PC-3 (cell line): ENCODE measurements around the gene UCP2. TPM values are rescaled to one million over a fixed set of nuclear protein-coding genes. Genes with fewer than 3 reads are reported as not detected.

Source experiments
- ATAC-seq: fragments of 200-7000 bp; cut with Tn5 transposase; 2 replicates; pipeline ENCODE4 v1.9.1; 2020; ENCODE audit warnings: mild to moderate bottlenecking, moderate library complexity
- BruUV-seq: library from RNA; stranded (reverse); fragments of 400-500 nt; replicated peaks from 2 replicates; lab custom pipeline; 2021; lab: Mats Ljungman, UMichigan
- CTCF ChIA-PET: fragments of 300-600 bp; sonication (Branson Sonifier 250); formaldehyde crosslinking; loops from one replicate; lab custom pipeline; 2022; ENCODE audit warnings: antibody characterized with exemption; lab: Charles Lee
- POLR2A ChIA-PET: fragments of 300-600 bp; sonication (Branson Sonifier 250); formaldehyde crosslinking; loops from one replicate; lab custom pipeline; 2022; ENCODE audit warnings: antibody characterized with exemption; ENCODE audit not compliant: unreplicated experiment; lab: Charles Lee
- DNase-seq: peaks from one replicate; pipeline ENCODE4 v3.0.0-alpha.2; 2015
- H2AFZ ChIP-seq: fragments of 300-600 bp; sonication (generic); 2 replicates; pipeline ENCODE4 v1.6.0; 2016; ENCODE audit warnings: antibody characterized with exemption, low read length
- H3F3A ChIP-seq: fragments of 300-600 bp; sonication (generic); one replicate; pipeline ENCODE4 v1.6.0; 2017; ENCODE audit warnings: antibody characterized with exemption, low read length, control low read depth, mild to moderate bottlenecking; ENCODE audit not compliant: unreplicated experiment
- H3K27ac ChIP-seq: fragments of 300-600 bp; sonication (generic); 2 replicates; pipeline ENCODE4 v1.5.1; 2016; ENCODE audit warnings: mild to moderate bottlenecking, low read length
- H3K27me3 ChIP-seq: fragments of 300-600 bp; sonication (generic); 2 replicates; pipeline ENCODE4 v1.6.1; 2016; ENCODE audit warnings: low read length, mixed read lengths
- H3K36me3 ChIP-seq: fragments of 300-600 bp; sonication (generic); 2 replicates; pipeline ENCODE4 v1.6.1; 2016; ENCODE audit warnings: low read depth, mixed run types, low read length, mixed read lengths
- H3K4me1 ChIP-seq: fragments of 300-600 bp; sonication (generic); 2 replicates; pipeline ENCODE4 v1.5.1; 2016; ENCODE audit warnings: low read length; ENCODE audit not compliant: insufficient read depth
- H3K4me2 ChIP-seq: fragments of 300-600 bp; sonication (generic); 2 replicates; pipeline ENCODE4 v1.6.0; 2016; ENCODE audit warnings: low read length
- H3K4me3 ChIP-seq: fragments of 300-600 bp; sonication (generic); 2 replicates; pipeline ENCODE4 v1.5.1; 2016; ENCODE audit warnings: mild to moderate bottlenecking, low read length, mixed read lengths
- H3K79me2 ChIP-seq: fragments of 300-600 bp; sonication (generic); 2 replicates; pipeline ENCODE4 v1.6.1; 2017; ENCODE audit warnings: low read length, mixed read lengths
- H3K9ac ChIP-seq: fragments of 300-600 bp; sonication (generic); 2 replicates; pipeline ENCODE4 v1.6.0; 2016; ENCODE audit warnings: mild to moderate bottlenecking, low read length
- H3K9me2 ChIP-seq: fragments of 300-600 bp; sonication (generic); replicated peaks from 2 replicates; pipeline ENCODE4 v1.6.1; 2016; ENCODE audit warnings: mixed run types, low read length, mixed read lengths
- H3K9me3 ChIP-seq: fragments of 300-600 bp; sonication (generic); 2 replicates; pipeline ENCODE4 v1.6.1; 2016; ENCODE audit warnings: low read length, mixed read lengths
- H4K20me1 ChIP-seq: fragments of 300-600 bp; sonication (generic); 2 replicates; pipeline ENCODE4 v1.6.1; 2016; ENCODE audit warnings: low read length, mixed read lengths
- CTCF ChIP-seq: fragments of 300-600 bp; sonication (generic); conservative IDR thresholded peaks from 2 replicates; pipeline ENCODE4 v1.5.1; 2017; ENCODE audit warnings: antibody characterized with exemption, low read depth, mild to moderate bottlenecking, low read length
- EZH2 ChIP-seq: fragments of 300-600 bp; sonication (generic); IDR thresholded peaks from one replicate; pipeline ENCODE4 v1.6.1; 2017; ENCODE audit warnings: antibody characterized with exemption, mild to moderate bottlenecking, low read length; ENCODE audit not compliant: unreplicated experiment
- EZH2phosphoT487 ChIP-seq: fragments of 300-600 bp; sonication (generic); IDR thresholded peaks from 2 replicates; pipeline ENCODE4 v1.6.1; 2018; ENCODE audit warnings: mild to moderate bottlenecking, antibody characterized with exemption, low read length, borderline replicate concordance
- intact Hi-C: fragments of 100-400 bp; cut with micrococcal nuclease; formaldehyde crosslinking; loops from 2 replicates; pipeline ENCODE4 v1.9.0; 2023
- total RNA-seq: library from RNA; depleted of rRNA; stranded (reverse); fragments of >200 nt; gene quantifications from 2 replicates; pipeline ENCODE4 v1.2.3, GENCODE V29; 2014

The UCP2 gene
- total RNA-seq, 1 experiment from 2014 or later, result 6.4 TPM

GRCh38 chr11:73999581-74000306, 17.1 kb upstream of the UCP2 start:
- DNase-seq (no peak), ATAC-seq (no peak)
- H3K27me3 ChIP-seq, result no peaks in the 10 kb centered on the region
- H4K20me1 ChIP-seq, result no peaks in the 10 kb centered on the region
- H3F3A ChIP-seq, result peaks cover 4% of the 10 kb centered on the region
- no TSS peak for BruUV-seq
- no peak overlapping the region for H3K27ac ChIP-seq
- H3K36me3 ChIP-seq, result no peaks in the 10 kb centered on the region
- peaks cover 14% of the 10 kb centered on the region for H3K4me1 ChIP-seq
- no peak overlapping the region for H3K9ac ChIP-seq
- ChIA-PET CTCF (no interaction called here), POLR2A (no interaction called here)
- H2AFZ ChIP-seq, result no peak overlapping the region
- no peaks in the 10 kb centered on the region for H3K79me2 ChIP-seq
- H3K9me2 ChIP-seq, result no peaks in the 10 kb centered on the region
- intact Hi-C loops, result no loop called here
- H3K4me2 ChIP-seq, result no peak overlapping the region
- no peak overlapping the region for H3K4me3 ChIP-seq
- TF ChIP-seq EZH2 (no peak), EZH2phosphoT487 (no peak), CTCF (no peak)
- H3K9me3 ChIP-seq, result no peaks in the 10 kb centered on the region

GRCh38 chr11:73998846-73999575, 16.4 kb upstream of the UCP2 start:
- TF ChIP-seq EZH2 (no peak), EZH2phosphoT487 (no peak), CTCF (no peak)
- BruUV-seq, result no TSS peak
- ATAC-seq, result no peak
- Histone ChIP-seq H3K36me3 (no peaks in the 10 kb centered on the region), H3K9ac (no peak overlapping the region), H3K27ac (no peak overlapping the region), H3F3A (peaks cover 4% of the 10 kb centered on the region), H4K20me1 (no peaks in the 10 kb centered on the region), H3K4me3 (no peak overlapping the region), H3K9me2 (no peaks in the 10 kb centered on the region), H3K27me3 (no peaks in the 10 kb centered on the region), H2AFZ (no peak overlapping the region), H3K9me3 (no peaks in the 10 kb centered on the region), H3K4me1 (peaks cover 14% of the 10 kb centered on the region), H3K79me2 (no peaks in the 10 kb centered on the region), H3K4me2 (no peak overlapping the region)
- CTCF ChIA-PET, result no interaction called here
- no peak for DNase-seq
- intact Hi-C loops, result no loop called here
- POLR2A ChIA-PET, result no interaction called here
